PC-3 (cell line): ENCODE data around the gene TNFRSF19.

Source experiments
- EZH2 ChIP-seq: fragments of 300-600 bp; sonication (generic); IDR thresholded peaks from one replicate; pipeline ENCODE4 v1.6.1; 2017; ENCODE audit warnings: antibody characterized with exemption, mild to moderate bottlenecking, low read length; ENCODE audit not compliant: unreplicated experiment
- TF ChIP-seq, protein P1 (sequence below): fragments of 300-600 bp; sonication (generic); conservative IDR thresholded peaks from 2 replicates; pipeline ENCODE4 v1.5.1; 2017; ENCODE audit warnings: antibody characterized with exemption, low read depth, mild to moderate bottlenecking, low read length

- TF ChIP-seq, protein P1, sequence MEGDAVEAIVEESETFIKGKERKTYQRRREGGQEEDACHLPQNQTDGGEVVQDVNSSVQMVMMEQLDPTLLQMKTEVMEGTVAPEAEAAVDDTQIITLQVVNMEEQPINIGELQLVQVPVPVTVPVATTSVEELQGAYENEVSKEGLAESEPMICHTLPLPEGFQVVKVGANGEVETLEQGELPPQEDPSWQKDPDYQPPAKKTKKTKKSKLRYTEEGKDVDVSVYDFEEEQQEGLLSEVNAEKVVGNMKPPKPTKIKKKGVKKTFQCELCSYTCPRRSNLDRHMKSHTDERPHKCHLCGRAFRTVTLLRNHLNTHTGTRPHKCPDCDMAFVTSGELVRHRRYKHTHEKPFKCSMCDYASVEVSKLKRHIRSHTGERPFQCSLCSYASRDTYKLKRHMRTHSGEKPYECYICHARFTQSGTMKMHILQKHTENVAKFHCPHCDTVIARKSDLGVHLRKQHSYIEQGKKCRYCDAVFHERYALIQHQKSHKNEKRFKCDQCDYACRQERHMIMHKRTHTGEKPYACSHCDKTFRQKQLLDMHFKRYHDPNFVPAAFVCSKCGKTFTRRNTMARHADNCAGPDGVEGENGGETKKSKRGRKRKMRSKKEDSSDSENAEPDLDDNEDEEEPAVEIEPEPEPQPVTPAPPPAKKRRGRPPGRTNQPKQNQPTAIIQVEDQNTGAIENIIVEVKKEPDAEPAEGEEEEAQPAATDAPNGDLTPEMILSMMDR: no peak
- no peak for TF ChIP-seq EZH2
Measured at GRCh38 chr13:23673354-23673753, 103.1 kb downstream of the TNFRSF19 start.
